NCI-H510A (cell line): ENCODE results near the gene IGF2BP1.
A peak's percentile ranks its signal among the peaks of the same experiment; 100 is the strongest.

ENCODE experiments used
- DNase-seq: peaks from one replicate; lab custom pipeline; 2025; lab: John Stamatoyannopoulos, UW

IGF2BP1 gene

GRCh38 chr17:48997103-48997826, at the start of gene IGF2BP1:
Gene IGF2BP1, plus strand, starts transcription at chr17:48997385. Its CDS starts 361 bp downstream, at chr17:48997746.
- DNase-seq, result peak; percentile 51

GRCh38 chr17:48951572-48951971, 45.6 kb upstream of the IGF2BP1 start:
- no peak for DNase-seq

GRCh38 chr17:48952904-48953303, 44.3 kb upstream of the IGF2BP1 start:
- no peak for DNase-seq

- DNase-seq, result peak; percentile 14
Measured at GRCh38 chr17:48954300-48954755, 42.9 kb upstream of the IGF2BP1 start.

GRCh38 chr17:48960834-48961515, 36.2 kb upstream of the IGF2BP1 start:
- no peak for DNase-seq

GRCh38 chr17:48961516-48962233, 35.5 kb upstream of the IGF2BP1 start:
- DNase-seq, result no peak

- peak; percentile 8 for DNase-seq
Measured at GRCh38 chr17:48970224-48970623, 27.0 kb upstream of the IGF2BP1 start.

GRCh38 chr17:48970865-48971687, 26.1 kb upstream of the IGF2BP1 start:
- DNase-seq, result no peak

GRCh38 chr17:48972749-48973097, 24.5 kb upstream of the IGF2BP1 start:
- DNase-seq, result no peak

- DNase-seq, result no peak
Measured at GRCh38 chr17:48973806-48974205, 23.4 kb upstream of the IGF2BP1 start.

GRCh38 chr17:48981927-48982539, 15.2 kb upstream of the IGF2BP1 start:
- DNase-seq, result no peak

GRCh38 chr17:48985436-48986245, 11.5 kb upstream of the IGF2BP1 start:
- no peak for DNase-seq

GRCh38 chr17:48989100-48989499, 8.1 kb upstream of the IGF2BP1 start:
- DNase-seq, result no peak

- no peak for DNase-seq
Measured at GRCh38 chr17:48990882-48991357, 6.3 kb upstream of the IGF2BP1 start.

GRCh38 chr17:48992444-48992843, 4.7 kb upstream of the IGF2BP1 start:
- no peak for DNase-seq

GRCh38 chr17:48993305-48993704, 3.9 kb upstream of the IGF2BP1 start:
- no peak for DNase-seq

- no peak for DNase-seq
Measured at GRCh38 chr17:48993951-48994350, 3.2 kb upstream of the IGF2BP1 start.

- no peak for DNase-seq
Measured at GRCh38 chr17:48994549-48995303, 2.5 kb upstream of the IGF2BP1 start.

GRCh38 chr17:48995304-48995973, 1.7 kb upstream of the IGF2BP1 start:
- no peak for DNase-seq
